SH-SY5Y (cell line): Measurements from ENCODE around the gene B3GALT5.

ENCODE experiments used
- GATA2 ChIP-seq: IDR thresholded peaks from 2 replicates; pipeline ENCODE4 v1.6.1; 2011; ENCODE audit warnings: mild to moderate bottlenecking, low read depth, low read length
- GATA3 ChIP-seq: IDR thresholded peaks from 2 replicates; pipeline ENCODE4 v1.6.1; 2011; ENCODE audit warnings: low read depth, mild to moderate bottlenecking, low read length, moderate library complexity

- TF ChIP-seq GATA2 = no peak
- TF ChIP-seq GATA3 = no peak
These were observed 32.0 kb upstream of the B3GALT5 start for GRCh38 chr21:39580744-39581143.
